ENCODE data around the gene PHLPP1.

DNA sequence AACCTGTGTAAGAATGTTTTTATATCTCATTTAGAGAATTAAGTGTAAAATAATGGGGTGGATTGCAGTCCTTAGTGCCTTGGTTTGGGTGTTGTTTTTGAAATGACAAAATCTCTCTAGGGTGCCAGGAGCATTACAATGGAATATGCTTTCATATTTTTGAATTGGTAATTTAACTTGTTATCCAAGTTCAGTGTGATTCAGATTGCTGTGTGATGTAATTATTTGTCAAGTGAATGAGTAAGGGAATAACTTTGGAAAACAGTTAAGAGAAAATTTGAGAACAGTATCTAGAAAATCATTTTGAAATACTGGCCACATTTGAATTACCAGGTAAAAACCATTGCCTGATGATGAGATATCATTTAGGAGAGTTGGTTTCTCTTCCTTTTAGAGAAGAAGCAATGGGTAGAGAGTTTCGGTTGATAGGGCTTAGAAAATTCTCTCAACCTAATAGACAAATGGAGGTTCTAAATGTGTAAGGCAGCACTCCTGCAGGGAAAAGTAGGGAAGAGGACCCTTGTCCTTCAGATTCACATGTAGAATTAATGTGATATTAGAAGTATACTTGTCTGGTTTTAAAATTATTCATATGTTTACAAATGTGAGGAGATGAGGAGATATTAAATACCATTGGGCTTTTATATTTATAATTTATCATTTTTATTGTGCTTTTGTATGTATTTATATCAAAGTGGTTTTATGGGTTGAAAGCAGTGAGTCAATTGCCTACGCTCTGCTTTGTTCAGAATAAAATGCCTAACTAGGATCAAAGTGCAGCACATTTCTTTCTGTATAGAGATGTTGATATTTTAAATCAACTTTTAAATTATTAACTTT, 124.8 kb downstream of the PHLPP1 start:
- no peak for TF ChIP-seq POLR2A (IDR thresholded peaks at IDR 0.05; ENCODE audit: extremely low read depth, insufficient read length)
- TF ChIP-seq, protein P1, sequence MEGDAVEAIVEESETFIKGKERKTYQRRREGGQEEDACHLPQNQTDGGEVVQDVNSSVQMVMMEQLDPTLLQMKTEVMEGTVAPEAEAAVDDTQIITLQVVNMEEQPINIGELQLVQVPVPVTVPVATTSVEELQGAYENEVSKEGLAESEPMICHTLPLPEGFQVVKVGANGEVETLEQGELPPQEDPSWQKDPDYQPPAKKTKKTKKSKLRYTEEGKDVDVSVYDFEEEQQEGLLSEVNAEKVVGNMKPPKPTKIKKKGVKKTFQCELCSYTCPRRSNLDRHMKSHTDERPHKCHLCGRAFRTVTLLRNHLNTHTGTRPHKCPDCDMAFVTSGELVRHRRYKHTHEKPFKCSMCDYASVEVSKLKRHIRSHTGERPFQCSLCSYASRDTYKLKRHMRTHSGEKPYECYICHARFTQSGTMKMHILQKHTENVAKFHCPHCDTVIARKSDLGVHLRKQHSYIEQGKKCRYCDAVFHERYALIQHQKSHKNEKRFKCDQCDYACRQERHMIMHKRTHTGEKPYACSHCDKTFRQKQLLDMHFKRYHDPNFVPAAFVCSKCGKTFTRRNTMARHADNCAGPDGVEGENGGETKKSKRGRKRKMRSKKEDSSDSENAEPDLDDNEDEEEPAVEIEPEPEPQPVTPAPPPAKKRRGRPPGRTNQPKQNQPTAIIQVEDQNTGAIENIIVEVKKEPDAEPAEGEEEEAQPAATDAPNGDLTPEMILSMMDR (IDR thresholded peaks at IDR 0.05; ENCODE audit: low read depth, low read length), result no peak

All from NB4 (cell line).